HG02642 (cell line): ENCODE measurements around the gene FAM234A.

Experiments
- ATAC-seq: cut with Tn5 transposase; IDR thresholded peaks from one replicate; pipeline ENCODE4 v1.9.1; 2021; ENCODE audit warnings: mild to moderate bottlenecking; ENCODE audit not compliant: unreplicated experiment, poor library complexity

The FAM234A gene

DNA sequence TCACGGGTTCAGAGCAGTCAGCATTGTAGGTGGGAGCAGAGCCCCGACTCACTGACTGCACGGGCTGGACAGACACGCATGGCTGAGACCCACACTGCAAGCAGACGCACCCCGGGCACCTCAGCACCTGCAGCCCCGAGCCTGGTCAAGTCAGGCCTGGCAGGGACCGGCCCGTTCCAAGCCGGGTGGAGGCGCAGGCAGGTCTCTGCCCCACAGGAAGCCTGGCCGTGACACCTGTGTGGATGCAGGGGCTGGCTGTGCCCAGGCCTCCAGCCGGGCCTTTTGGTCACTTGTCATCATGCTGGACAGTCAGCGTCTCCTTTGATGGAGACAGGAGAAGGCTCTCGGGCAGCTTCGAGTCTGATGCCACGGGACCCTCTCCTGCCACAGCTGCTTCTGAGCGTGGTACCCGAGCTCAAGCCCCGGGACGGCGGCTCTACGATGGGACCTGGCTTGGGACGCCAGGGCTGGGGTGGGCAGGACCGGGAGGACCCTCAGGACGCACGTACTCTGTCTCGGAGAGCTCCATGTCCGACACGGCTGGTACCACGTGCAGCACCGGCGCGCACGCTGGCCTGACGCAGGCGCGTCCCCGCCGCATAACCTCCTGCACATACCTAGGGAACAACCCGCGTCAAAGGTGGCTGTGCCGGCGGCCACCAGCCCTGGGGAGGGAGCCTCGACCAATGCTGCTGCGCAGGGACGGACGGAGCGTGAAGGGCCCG is 56.2 kb downstream of the FAM234A start:
- no peak for ATAC-seq

DNA sequence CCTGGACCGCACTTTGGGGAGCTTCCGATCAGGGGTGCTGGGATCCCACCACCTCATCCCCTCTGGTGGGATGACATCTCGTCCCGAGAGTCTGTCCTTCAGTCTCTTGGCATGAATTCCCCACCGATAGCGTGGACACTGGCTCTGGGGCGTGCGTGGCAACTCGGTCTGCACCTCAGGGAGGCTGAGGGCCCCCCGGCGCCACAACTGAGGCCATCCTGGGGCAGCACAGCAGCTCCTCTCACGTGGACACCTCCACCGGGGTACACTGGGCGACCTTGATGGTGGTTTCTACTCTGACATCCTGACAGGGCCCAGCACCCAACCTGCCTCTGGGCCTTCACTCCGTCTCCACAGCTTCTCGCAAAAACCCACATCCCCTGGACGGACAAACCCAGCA is 56.9 kb downstream of the FAM234A start:
- ATAC-seq: no peak

DNA sequence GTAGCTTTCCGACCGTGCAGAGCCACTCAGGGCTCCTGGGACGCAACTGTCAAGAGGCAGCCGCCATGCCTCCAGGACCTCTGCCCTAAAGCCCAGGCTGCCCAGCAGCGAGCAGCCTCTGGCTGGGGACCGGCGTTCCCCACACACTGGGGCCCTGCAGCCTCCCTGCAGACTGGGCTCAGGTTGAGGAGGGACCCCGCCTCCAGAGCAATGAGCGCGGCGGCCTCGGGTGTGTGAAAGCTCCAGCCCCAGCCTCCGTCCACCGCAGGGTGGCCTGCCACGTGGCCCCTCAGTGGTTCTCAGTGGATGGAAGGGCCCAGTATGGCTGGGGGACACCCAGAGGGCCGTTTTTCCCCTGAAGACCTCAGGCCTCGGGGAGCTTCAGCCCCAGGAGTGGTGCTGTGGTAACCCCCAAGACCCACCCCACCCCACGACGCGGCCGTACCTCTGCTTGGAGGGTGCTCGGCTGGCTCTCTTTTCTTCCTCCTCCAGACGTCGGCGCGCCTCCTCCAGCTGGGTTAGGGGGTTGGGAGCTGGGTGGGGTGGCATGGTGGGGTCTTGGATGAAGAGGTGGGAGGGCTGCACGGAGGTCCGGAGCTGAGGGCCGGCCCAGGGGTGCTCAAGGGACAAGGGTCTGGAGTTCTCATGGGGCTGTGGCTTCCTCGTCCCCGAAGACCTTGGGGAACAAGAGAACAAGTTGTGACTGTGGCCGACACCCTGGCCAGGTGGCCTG is 58.6 kb downstream of the FAM234A start:
- no peak for ATAC-seq

DNA sequence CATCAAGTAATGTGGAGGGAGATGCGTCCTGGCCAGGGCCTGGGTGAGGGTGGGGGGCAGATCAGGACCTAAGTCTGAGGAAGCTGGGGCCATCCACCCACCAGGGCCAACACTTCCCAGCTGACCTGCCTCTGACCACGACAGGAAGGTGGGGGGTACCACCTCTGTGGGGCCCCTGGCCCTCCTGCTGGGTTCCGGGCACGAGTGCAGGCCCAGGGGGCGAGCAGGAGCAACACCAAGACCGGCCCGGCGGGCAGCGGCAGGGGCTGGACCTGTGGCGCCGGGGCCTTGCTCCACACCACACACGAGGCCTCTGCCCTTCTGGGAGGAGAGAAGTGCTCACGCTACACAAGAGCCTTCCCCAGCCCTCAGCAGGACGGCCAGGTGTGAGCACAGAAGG is 61.7 kb downstream of the FAM234A start:
- ATAC-seq: no peak

DNA sequence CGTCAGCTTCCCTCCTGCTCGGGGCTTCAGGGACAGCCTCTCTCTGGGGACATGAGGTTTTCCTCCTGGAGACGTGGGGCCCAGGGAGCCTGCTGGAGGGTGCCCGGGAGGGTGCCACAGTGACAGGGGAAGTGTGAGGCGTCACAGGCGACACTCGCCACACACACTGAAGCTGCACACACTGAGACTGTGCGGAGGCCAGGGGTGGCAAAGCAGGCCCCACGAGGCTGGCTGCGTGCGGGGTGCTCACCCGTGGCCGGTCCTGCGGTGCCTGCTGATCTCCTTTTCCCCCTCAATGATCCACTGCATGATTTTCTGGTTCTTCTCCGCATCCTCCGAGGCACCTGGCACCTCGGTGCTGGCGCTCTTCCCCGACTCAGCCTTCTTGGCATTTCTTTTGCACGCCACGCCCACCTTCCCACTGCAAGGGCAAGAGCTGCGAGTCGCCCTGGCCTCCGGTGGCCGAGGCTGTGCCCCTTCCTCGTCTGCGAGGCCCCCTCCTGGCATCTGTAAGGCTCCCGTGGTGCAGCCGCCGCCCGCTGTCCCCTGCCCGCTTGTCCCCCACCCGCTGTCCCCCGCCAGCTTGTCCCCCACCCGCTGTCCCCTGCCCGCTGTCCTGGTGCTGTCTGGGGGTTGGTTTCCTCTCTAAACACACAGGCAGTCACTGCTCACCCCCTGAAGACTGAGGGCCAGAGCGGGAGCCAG is 62.3 kb downstream of the FAM234A start:
- no peak for ATAC-seq

DNA sequence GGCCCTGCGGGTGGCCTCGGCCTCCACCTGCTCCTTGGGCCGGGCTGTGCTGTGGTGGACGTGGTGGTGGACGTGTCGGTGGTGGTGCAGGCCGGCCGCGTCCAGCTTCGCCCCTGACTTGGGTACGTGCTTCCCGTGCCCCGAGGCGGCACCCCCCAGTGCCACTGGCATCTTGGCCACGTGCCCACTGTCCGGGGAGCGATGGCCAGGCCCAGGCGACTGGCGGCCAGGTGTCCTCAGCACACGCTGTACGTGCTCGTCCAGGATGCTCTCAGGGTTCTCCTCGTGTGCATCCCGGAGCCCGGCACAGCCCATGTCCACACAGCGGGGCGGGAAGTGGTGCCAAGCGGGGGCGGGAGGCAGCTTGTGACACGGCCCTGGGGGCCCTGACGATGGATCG is 63.2 kb downstream of the FAM234A start:
- ATAC-seq: no peak

DNA sequence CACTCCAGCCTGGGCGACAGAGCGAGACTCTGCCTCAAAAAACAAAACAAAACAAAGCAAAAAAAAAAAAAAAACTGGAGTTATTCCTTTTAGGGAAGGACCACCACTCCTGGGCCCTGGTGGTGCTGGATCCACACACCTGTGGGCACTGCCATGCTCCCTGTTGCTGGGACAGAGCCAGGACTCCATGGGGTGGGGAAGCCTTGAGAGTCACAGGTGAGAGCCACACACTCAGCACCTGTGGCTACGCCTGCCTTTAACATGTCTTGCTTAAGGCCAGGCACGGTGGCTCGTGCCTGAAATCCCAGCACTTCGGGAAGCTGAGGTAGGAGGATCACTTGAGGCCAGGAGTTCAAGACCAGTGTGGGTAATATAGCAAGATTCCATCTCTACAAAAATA is 66.6 kb downstream of the FAM234A start:
- ATAC-seq: no peak

DNA sequence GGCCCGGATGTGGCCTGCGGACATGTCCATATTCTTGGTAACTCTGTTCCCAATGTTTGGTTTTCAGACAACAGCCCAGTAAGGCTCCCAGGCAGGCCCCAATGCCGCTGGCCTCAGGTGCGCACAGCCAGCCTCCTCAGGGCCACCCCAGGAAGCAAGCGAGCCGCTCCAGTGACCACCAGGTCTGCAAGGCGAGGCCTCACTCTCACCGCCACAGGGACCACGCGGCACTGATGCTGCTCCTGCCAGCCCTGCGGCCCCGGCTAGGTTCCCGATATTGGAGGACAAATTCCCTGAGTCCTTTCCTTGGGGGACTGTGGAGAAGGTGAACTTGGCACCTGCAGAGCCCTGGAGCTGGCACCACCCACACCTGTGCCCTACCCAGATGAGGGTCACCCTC is 67.3 kb downstream of the FAM234A start:
- ATAC-seq: no peak

DNA sequence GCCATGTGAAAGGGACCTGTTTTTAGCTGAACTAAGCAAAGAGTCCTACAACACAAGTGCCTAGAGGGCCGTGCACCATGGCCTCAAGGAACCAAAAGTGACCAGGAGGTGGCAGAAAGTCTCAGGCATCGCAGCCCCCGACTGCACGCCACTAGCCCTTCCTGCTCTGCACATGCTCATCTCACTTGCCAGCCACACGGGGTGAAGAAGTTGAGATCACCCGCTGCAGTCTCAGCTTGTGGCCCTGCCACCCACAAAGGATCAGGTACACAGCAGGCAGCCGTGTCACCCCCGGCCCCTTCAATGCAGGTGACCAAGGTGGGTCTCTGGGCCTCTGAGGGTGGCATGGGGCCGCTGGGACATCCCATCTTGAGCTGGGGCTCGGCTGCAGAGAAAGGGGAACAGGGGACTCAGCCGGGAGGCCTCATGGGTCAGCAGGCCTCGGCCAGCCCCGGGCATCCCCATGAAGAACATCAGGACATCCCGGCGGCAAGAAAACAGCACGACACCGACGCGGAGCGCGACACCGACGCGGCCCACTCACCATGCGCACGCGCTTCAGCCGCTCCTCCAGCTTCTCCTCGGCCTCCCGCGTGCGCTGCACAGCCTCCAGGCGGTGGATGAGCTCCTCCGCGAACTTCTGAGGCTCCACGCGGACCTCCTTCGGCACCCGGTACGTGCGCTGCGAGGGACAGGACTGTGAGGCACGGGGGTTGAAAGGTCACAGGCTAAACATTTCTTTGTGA is 69.3 kb downstream of the FAM234A start:
- no peak for ATAC-seq

DNA sequence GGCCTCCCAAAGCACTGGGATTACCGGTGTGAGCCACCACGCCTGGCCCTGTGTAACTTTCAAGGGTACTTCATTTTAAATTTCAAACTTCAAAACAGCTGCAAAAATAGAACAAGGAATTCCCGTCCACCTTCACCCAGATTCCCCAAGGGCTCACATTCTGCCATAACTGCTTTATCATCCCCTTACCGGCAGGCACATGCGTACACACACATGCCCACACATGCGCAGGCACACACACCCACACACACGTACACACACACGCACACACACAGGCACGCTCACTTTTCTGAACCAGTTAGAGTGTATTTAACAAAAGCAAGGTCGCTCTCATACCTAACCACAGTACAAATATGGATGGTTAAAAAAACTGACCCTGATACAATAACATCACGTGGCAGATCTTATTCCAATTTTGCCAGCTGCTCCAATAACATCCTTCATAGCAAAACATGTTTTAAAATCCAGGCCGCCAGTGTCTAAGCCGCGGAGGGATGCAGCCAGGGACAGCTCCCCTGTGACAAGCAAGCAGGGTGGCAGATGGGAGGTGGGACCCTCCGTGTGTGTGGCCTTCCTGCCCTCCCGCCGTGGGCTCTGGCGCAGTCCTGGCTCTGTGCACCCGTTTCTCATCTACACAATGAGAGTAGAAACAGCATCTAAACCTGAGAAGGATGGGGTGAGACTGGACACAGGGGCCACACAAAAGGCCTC is 71.5 kb downstream of the FAM234A start:
- ATAC-seq: no peak

DNA sequence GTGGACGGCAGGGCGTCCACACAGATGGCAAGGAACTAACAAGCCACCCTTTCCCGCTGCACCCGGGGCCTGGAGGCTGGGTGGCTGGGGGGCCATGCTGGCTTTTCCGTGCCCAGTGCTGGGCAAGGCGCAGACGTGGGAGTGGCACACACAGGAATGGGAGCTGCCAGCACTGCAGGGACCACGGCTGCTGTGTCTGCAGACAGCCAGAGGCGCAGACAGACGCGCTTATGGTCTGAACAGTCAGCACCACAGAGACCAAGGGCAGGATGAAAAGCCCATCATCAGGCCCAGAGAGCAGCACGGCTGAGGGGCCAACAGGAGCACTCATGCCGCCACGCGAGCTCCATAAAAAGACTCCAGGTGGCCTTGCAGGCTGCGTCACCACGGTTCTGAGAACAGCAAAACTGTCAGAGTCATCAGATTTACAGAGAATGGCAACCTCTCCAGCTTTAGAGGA is 72.3 kb downstream of the FAM234A start:
- no peak for ATAC-seq

DNA sequence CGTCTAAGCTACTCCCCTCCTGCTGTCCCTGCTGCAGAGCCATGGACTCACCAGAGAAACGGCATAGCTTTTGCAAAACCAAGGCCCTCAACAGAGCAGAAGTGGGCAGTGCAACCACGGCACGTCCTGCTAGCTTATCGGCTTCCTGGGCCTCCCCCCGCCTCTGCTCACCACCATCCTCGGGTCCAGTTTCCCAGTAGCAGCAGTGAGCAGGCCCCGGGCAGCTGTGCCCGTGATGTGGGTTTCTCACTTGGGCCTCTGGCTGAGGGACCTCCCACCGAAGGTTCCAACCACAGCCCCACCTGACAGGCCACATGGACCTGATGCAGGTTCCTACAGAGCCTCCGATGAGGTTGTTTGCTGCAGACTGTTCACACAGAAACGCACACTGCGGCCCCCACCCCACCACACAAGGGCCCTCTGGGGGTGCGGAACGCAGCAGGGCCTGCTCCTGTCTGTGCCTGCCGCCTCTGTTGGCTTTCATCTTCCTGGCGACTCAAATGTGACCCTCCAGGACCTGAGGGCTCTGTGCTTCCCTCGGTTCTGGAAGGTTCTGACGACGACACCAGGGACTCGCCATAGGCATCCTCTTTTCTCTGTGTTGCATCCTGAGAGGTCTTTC is 73.2 kb downstream of the FAM234A start:
- no peak for ATAC-seq

DNA sequence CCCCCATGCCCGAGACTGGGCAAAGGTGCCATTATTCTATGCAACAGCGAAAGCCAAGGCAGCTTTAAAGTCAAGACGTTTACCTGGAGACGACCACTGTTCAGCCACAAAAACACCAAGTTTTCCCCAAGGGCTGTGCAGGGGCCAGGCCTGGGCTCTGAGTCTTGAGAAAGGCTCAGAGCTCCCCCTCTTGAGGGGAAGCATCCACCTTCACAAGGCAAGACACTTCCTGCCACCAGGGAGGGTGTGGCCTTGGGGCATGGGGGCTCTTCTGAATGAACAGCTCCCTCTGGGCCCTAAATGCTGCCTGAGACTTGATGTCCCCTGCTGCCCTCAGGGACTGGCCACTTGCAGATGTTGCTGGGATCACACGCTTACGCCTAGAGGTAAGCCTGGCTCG is 74.9 kb downstream of the FAM234A start:
- ATAC-seq: no peak

DNA sequence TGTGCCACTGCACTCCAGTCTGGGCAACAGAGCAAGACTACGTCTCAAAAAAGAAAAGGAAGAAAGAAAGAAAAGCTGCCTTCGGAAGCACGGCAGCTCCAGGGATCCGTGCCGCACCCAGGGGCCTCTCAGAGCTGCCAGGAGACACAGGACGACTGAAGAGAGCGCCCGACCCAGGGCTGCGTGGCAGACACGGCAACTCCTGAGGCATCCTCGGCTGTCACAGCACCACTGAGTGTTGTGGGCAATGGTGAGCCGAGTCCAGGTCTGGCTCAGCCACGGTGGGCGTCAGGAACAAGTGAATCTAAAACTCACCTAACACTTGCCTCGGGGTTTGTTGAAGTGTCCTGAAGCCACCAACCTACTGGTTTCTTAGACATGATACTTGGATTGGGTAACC is 77.1 kb downstream of the FAM234A start:
- ATAC-seq: no peak

DNA sequence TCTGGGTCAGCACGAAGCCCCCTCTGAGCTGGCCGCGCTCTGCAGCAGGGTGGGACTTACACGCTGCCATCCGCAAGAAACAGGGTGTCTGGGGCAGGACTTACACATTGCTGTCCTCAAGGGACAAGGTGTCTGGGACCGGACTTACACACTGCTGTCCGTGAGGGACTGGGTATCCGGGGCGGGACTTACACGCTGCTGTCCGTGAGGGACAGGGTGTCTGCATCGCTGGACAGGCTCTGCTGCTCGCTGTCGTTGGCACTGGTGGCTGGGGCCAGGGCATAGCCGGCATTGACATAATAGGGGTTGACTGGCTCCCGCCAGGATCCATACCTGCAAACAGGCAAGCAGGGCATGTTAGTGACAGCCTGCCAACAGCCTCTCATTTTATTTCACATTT is 79.7 kb downstream of the FAM234A start:
- ATAC-seq: no peak

DNA sequence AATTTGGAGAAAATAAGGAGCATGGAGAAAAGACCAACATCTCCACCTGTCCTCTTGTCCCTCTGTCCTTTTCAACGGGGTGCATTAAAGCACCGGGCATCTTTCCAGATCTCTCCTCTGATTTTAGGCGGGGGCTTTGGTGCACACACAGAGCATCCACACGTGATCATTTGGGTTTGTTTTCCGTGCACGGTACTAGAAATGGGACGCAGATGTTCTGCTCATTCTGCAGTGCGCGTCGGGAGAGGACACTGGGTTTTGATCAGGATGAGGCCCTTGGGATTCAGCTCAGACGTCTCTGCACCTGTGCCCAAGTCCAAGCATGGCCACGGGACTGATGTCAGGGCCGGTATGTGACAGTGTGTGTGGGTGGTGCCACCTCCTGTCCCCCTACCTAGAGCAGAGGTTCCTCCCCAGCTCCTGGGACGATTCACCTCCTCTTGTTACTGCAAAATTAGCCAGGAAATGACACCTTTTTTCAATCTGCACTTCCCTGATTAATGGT is 80.2 kb downstream of the FAM234A start:
- ATAC-seq: no peak
